Measurements from ENCODE around the gene PRSS23. TPM values are rescaled to one million over a fixed set of nuclear protein-coding genes. Genes with fewer than 3 reads are reported as not detected.

PRSS23 gene
- total RNA-seq, 1 experiment from 2014 or later: 355 TPM

- ChIA-PET POLR2A (interaction anchor here (1.1 kb wide), 1 partner anchor 39 kb away, joined by 4 read pairs; no protein-coding TSS in a partner anchor), CTCF (no interaction called here)
- TF ChIP-seq POLR2AphosphoS5 (IDR thresholded peaks at IDR 0.05; ENCODE audit: low read depth, low read length) (no peak), TCF7L2 (IDR thresholded peaks at IDR 0.05; ENCODE audit: low read depth, low read length) (no peak), SIN3A (IDR thresholded peaks at IDR 0.05; ENCODE audit: borderline replicate concordance, insufficient read depth, low read depth, low read length) (no peak), CTCF (IDR thresholded peaks at IDR 0.05) (no peak), REST (IDR thresholded peaks at IDR 0.05; ENCODE audit: insufficient read depth in 1 of 2, low read depth in 2 of 2, low read length in 1 of 2) (no peak)
- no peaks in the 10 kb centered on the region for H3K36me3 ChIP-seq (ENCODE audit: control insufficient read depth, insufficient read depth, low read length)
- H3K9me3 ChIP-seq (ENCODE audit: control insufficient read depth, insufficient read depth, low read depth, low read length): no peaks in the 10 kb centered on the region
- DNase-seq (ENCODE audit: low read depth, low spot score) (no peak), ATAC-seq (no peak)
- intact Hi-C loops (cut with micrococcal nuclease; ENCODE audit: unreplicated experiment) (no loop called here), in situ Hi-C loops (cut with HindIII; ENCODE audit: low pct_unique_long_range_greater_than_20kb, low sequenced_read_pairs) (no loop called here)
- BruUV-seq (replicated peaks): no TSS peak
- no peaks in the 10 kb centered on the region for H3K27me3 ChIP-seq (ENCODE audit: control insufficient read depth, insufficient read depth, low read length)
- no peaks in the 10 kb centered on the region for H3K4me1 ChIP-seq (ENCODE audit: control insufficient read depth, insufficient read depth, low read length)
- H3K4me3 ChIP-seq (ENCODE audit: low read depth in 2 of 2, low read length in 2 of 2): no peak overlapping the region
- peak overlapping the region; percentile 0; the same call in 1 of the 2 replicates for H3K27ac ChIP-seq (ENCODE audit: low read length)
Observed at GRCh38 chr11:86760577-86760976, 39.8 kb upstream of the PRSS23 start.

- no TSS peak for BruUV-seq (replicated peaks)
- Histone ChIP-seq H3K36me3 (ENCODE audit: control insufficient read depth, insufficient read depth, low read length) (no peaks in the 10 kb centered on the region), H3K4me1 (ENCODE audit: control insufficient read depth, insufficient read depth, low read length) (no peaks in the 10 kb centered on the region), H3K9me3 (ENCODE audit: control insufficient read depth, insufficient read depth, low read depth, low read length) (no peaks in the 10 kb centered on the region), H3K27me3 (ENCODE audit: control insufficient read depth, insufficient read depth, low read length) (no peaks in the 10 kb centered on the region), H3K27ac (ENCODE audit: low read length) (peak overlapping the region; percentile 18; the same call in 1 of the 2 replicates), H3K4me3 (ENCODE audit: low read depth in 2 of 2, low read length in 2 of 2) (no peak overlapping the region)
- DNase-seq (ENCODE audit: low read depth, low spot score) (no peak), ATAC-seq (no peak)
- intact Hi-C loops (cut with micrococcal nuclease; ENCODE audit: unreplicated experiment) (no loop called here), in situ Hi-C loops (cut with HindIII; ENCODE audit: low pct_unique_long_range_greater_than_20kb, low sequenced_read_pairs) (no loop called here)
- TF ChIP-seq TCF7L2 (IDR thresholded peaks at IDR 0.05; ENCODE audit: low read depth, low read length) (no peak), SIN3A (IDR thresholded peaks at IDR 0.05; ENCODE audit: borderline replicate concordance, insufficient read depth, low read depth, low read length) (no peak), CTCF (IDR thresholded peaks at IDR 0.05) (no peak), POLR2AphosphoS5 (IDR thresholded peaks at IDR 0.05; ENCODE audit: low read depth, low read length) (no peak), REST (IDR thresholded peaks at IDR 0.05; ENCODE audit: insufficient read depth in 1 of 2, low read depth in 2 of 2, low read length in 1 of 2) (no peak)
- ChIA-PET CTCF (no interaction called here), POLR2A (interaction anchor here (0.6 kb wide), 1 partner anchor 15 kb away, joined by 7 read pairs; no protein-coding TSS in a partner anchor)
Observed at GRCh38 chr11:86761978-86762377, 38.4 kb upstream of the PRSS23 start.

Data from Panc1 (cell line).